Stomach (tissue), 9 donors: ENCODE measurements around the gene DIRAS3. TPM values are rescaled to one million over a fixed set of nuclear protein-coding genes. Genes with fewer than 3 reads are reported as not detected.
"Not testable (repeated sequence)": the region's sequence is repeated elsewhere in the genome, so short reads cannot be mapped to it uniquely, and the experiment has no call there.

Experiments
- DNase-seq, 2 donors: peaks; one replicate each; pipeline versions ENCODE4 v3.0.0 to v3.0.0-alpha.2; 2013 to 2019
- H3K27ac ChIP-seq, 5 donors: fragments of 200-600 bp in 4 of 5; sonication (generic) in 4 of 5; one replicate each; pipeline ENCODE4 v1.5.1; 2013 to 2019; ENCODE audit warnings: mild to moderate bottlenecking in 1 of 5, moderate library complexity in 1 of 5
- H3K27me3 ChIP-seq, 3 donors: fragments of 200-600 bp; sonication (generic); one replicate each; pipeline ENCODE4 v1.5.1; 2017 to 2019; ENCODE audit warnings: mixed run types in 1 of 3
- H3K36me3 ChIP-seq, 4 donors: fragments of 200-600 bp; sonication (generic); 1 replicate in 3 of 4; 2 replicates in 1 of 4; pipeline ENCODE4 v1.5.1; 2016 to 2019
- H3K4me1 ChIP-seq, 4 donors: fragments of 200-600 bp; sonication (generic); one replicate each; pipeline ENCODE4 v1.5.1; 2016 to 2019
- H3K4me3 ChIP-seq, 4 donors: fragments of 200-600 bp; sonication (generic) in 3 of 4; one replicate each; pipeline ENCODE4 v1.5.1; 2016 to 2019; ENCODE audit warnings: mild to moderate bottlenecking in 1 of 4
- H3K9me3 ChIP-seq, 4 donors: fragments of 200-600 bp; sonication (generic); one replicate each; pipeline ENCODE4 v1.5.1; 2016 to 2019
- EP300 ChIP-seq: sonication (generic); formaldehyde crosslinking; IDR thresholded peaks from one replicate; pipeline ENCODE4 v1.6.1; 2017; ENCODE audit warnings: antibody characterized with exemption
- POLR2A ChIP-seq, 4 donors: fragments of 450-650 bp; IDR thresholded peaks; one replicate each; pipeline ENCODE4 v1.6.1; 2016; ENCODE audit warnings: antibody characterized with exemption in 4 of 4, control low read depth in 2 of 4, mild to moderate bottlenecking in 1 of 4, moderate library complexity in 1 of 4
- POLR2AphosphoS5 ChIP-seq, 3 donors: sonication (generic); formaldehyde crosslinking; IDR thresholded peaks; one replicate each; pipeline ENCODE4 v1.6.1; 2016; ENCODE audit warnings: antibody characterized with exemption in 3 of 3
- WGBS, 5 donors: extraction: QIAGEN DNeasy Blood & Tissue Kit in 3 of 5; methylation state at CpG; one replicate each; pipeline versions ENCODE4 v1.1.5 to v1.1.7; 2013 to 2018; 5-methylcytosine and 5-hydroxymethylcytosine counted together
- intact Hi-C: fragments of 100-400 bp; cut with DNase I; formaldehyde crosslinking; loops from one replicate; pipeline ENCODE4 v1.15.1; 2023; ENCODE audit warnings: low total_unique reads
- polyA plus RNA-seq, 3 donors: library from polyadenylated mRNA; stranded (reverse); fragments of 200-250 nt; gene quantifications; one replicate each; pipeline ENCODE4 v1.2.3, GENCODE V29; 2013
- total RNA-seq, 5 donors: library from RNA; depleted of rRNA; stranded (reverse); fragments of >200 nt; gene quantifications; one replicate each; pipeline versions ENCODE4 v1.1.0 to v1.2.3, GENCODE V29; 2014 to 2016
- TF ChIP-seq, protein P1 (sequence below), 7 experiments: fragments of 450-650 bp in 4 of 7; fragments of 200-600 bp in 3 of 7; sonication (generic) in 3 of 7; IDR thresholded peaks; one replicate each; pipeline ENCODE4 v1.5.1; 2016 to 2019; ENCODE audit warnings: antibody characterized with exemption in 7 of 7, control low read depth in 2 of 7, mild to moderate bottlenecking in 1 of 7
- donor health status: healthy with polysubstance abuse.
- donor health status: Bipolar disorder and iron deficiency.
- donor health status: healthy.

The DIRAS3 gene
- total and polyA plus RNA-seq, 8 donors, result 2.5 to 7.6 (median 5.5) TPM; not detected in 2

DNA sequence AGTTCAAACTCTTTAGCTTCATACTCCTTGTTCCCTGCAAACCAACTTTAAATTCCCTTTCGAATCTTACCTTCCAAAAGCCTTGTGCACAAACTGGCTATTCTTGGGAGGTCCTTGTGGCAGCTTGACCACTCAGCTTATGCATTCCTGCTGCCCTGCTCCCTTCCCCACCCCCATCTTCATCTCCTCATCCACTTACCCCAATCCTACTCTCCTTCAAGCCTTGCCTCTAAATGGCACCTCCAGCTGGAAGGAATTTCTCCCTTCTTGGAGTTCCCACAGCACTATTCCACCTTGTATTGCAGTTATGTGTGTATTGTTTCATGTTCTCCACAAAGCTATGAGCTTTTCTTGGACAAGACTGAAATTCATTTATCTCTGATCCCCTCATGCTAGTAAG, 15.3 kb upstream of the DIRAS3 start:
- Histone ChIP-seq H3K27ac (no peak overlapping the region), H3K36me3 (no peaks in the 10 kb centered on the region), H3K4me3 (no peak overlapping the region), H3K27me3 (no peaks in the 10 kb centered on the region), H3K9me3 (no peaks in the 10 kb centered on the region), H3K4me1 (no peaks in the 10 kb centered on the region)
- intact Hi-C loops, result no loop called here
- TF ChIP-seq EP300 (no peak), POLR2A (IDR thresholded peaks at IDR 0.05) (no peak), POLR2AphosphoS5 (IDR thresholded peaks at IDR 0.05) (no peak)
- TF ChIP-seq, protein P1, sequence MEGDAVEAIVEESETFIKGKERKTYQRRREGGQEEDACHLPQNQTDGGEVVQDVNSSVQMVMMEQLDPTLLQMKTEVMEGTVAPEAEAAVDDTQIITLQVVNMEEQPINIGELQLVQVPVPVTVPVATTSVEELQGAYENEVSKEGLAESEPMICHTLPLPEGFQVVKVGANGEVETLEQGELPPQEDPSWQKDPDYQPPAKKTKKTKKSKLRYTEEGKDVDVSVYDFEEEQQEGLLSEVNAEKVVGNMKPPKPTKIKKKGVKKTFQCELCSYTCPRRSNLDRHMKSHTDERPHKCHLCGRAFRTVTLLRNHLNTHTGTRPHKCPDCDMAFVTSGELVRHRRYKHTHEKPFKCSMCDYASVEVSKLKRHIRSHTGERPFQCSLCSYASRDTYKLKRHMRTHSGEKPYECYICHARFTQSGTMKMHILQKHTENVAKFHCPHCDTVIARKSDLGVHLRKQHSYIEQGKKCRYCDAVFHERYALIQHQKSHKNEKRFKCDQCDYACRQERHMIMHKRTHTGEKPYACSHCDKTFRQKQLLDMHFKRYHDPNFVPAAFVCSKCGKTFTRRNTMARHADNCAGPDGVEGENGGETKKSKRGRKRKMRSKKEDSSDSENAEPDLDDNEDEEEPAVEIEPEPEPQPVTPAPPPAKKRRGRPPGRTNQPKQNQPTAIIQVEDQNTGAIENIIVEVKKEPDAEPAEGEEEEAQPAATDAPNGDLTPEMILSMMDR (IDR thresholded peaks at IDR 0.05), result no peak
- WGBS, 5 donors, result 68 to 97% (median 85%) methylated on average over 1 of the region's 1 CpG
- no peak for DNase-seq

DNA sequence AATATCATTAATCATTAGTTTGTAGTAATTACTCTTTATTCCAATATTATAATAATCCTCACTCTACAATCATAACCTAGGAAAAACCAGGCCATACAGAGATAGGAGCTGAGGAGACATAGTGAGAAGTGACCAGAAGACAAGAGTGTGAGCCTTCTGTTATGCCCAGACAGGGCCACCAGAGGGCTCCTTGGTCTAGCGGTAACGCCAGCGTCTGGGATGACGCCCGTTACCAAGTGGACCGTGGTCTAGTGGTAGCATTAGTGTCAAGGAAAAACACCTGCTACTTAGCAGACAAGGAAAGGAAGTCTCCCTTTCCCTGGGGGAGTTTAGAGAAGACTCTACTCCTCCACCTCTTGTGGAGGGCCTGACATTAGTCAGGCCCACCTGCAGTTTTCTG, 7.6 kb upstream of the DIRAS3 start:
- H3K9me3 ChIP-seq, H3K4me1 ChIP-seq, H3K27ac ChIP-seq, DNase-seq, H3K4me3 ChIP-seq, H3K27me3 ChIP-seq, intact Hi-C loops, H3K36me3 ChIP-seq: not testable (repeated sequence)
- 91 to 97% (median 94%) methylated on average over 6 of the region's 6 CpGs for WGBS, 5 donors

DNA sequence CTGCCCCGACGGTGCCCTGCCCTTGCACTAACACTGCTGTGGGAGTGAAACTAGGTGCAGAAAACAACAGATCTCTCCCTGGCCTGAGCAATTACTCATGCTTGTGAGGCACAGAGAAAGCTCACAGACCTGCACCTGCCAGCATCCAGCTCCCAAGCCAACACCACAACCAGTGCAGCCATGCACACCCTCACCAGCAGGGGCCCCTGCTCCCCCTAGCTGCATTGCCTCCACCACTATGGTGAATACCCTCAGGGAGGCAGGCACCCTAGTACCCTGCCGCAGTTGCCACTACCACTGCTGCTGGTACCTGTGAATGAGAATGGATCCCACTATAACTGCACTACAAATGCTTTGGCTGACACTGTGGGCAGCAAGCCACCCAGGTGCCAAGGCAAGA, 7.1 kb upstream of the DIRAS3 start:
- Histone ChIP-seq H3K27ac (no peak overlapping the region), H3K9me3 (no peaks in the 10 kb centered on the region), H3K4me1 (no peaks in the 10 kb centered on the region), H3K4me3 (no peak overlapping the region), H3K36me3 (no peaks in the 10 kb centered on the region), H3K27me3 (no peaks in the 10 kb centered on the region)
- intact Hi-C loops, result no loop called here
- WGBS, 5 donors, result 94 to 100% (median 98%) methylated on average over 3 of the region's 3 CpGs
- DNase-seq, result no peak
- no peak for TF ChIP-seq EP300

DNA sequence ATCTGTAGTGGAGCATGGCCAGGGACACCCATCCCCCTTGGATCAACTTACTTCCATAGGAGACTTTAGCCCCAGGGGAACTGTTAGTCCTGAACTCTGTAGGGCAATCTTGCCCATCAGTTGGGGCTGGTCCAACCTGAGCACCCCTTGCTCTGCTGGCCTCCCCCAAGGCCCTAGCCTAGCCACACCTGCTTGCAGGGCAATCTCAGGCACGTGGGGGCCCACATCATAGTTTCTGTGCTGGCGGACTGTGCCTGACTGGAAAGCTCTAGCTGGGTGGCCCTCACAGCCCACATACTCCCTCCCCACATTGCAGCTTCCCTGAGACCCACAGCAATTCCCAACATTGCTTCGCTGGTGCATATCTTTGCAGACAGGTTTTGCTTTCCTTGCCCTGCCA, 6.6 kb upstream of the DIRAS3 start:
- DNase-seq, result no peak
- H3K4me3 ChIP-seq, result no peak overlapping the region
- H3K4me1 ChIP-seq, result no peaks in the 10 kb centered on the region
- intact Hi-C loops, result no loop called here
- 78 to 98% (median 95%) methylated on average over 3 of the region's 3 CpGs for WGBS, 5 donors
- TF ChIP-seq POLR2A (IDR thresholded peaks at IDR 0.05) (no peak), EP300 (no peak), POLR2AphosphoS5 (IDR thresholded peaks at IDR 0.05) (no peak)
- TF ChIP-seq, protein P1 (IDR thresholded peaks at IDR 0.05), result no peak
- no peaks in the 10 kb centered on the region for H3K9me3 ChIP-seq
- H3K36me3 ChIP-seq, result no peaks in the 10 kb centered on the region
- no peaks in the 10 kb centered on the region for H3K27me3 ChIP-seq
- no peak overlapping the region for H3K27ac ChIP-seq

DNA sequence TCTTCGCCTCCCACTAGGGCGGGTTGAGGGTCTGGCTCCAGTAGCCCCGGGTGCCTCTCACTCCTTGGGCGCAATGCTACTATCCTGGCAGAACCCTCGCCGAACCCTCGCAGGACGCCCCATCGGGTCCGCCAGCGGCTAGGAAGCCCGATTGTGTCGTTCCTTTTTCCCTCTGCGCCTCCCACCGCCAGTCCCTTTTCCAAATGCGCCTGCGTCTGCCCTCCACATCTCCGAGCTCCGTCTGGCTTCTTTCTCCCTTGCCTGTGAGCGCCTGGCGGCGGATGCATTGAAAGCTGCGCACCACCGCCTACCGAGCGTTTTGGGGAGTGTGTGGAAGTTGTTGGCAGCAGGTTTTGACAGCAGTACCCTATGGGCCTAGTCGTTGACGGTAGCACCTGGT, 1.0 kb upstream of the DIRAS3 start:
- peak in 1 of 2 donors; percentile 83 for DNase-seq
- peaks cover 0 to 8% (median 4%) of the 10 kb centered on the region in 4 donors for H3K36me3 ChIP-seq
- peaks cover 0 to 11% (median 2%) of the 10 kb centered on the region in 4 donors for H3K4me1 ChIP-seq
- intact Hi-C loops, result no loop called here
- H3K4me3 ChIP-seq, result peak overlapping the region; percentile 28 to 38 (median 34)
- 31 to 58% (median 49%) methylated on average over 28 of the region's 28 CpGs for WGBS, 5 donors
- no peak overlapping the region for H3K27ac ChIP-seq
- H3K9me3 ChIP-seq, result peaks cover 0 to 6% (median 0%) of the 10 kb centered on the region in 4 donors
- TF ChIP-seq, protein P1 (IDR thresholded peaks at IDR 0.05), result peak in 1 of 7 experiments; percentile 19
- TF ChIP-seq POLR2AphosphoS5 (IDR thresholded peaks at IDR 0.05), result no peak
- H3K27me3 ChIP-seq, result peaks cover 0 to 13% (median 0%) of the 10 kb centered on the region in 3 donors
